K562 (cell line): Measurements from ENCODE around the gene NUP85. TPM values are rescaled to one million over a fixed set of nuclear protein-coding genes. Genes with fewer than 3 reads are reported as not detected.

Source experiments
- DACH1 ChIP-seq: fragments of 450-650 bp; IDR thresholded peaks from 2 replicates; pipeline ENCODE4 v1.6.1; 2018; ENCODE audit not compliant: partially characterized antibody
- HNRNPH1 ChIP-seq: fragments of 200-400 bp; formaldehyde crosslinking; optimal IDR thresholded peaks from 2 replicates; pipeline ENCODE3; 2017; ENCODE audit warnings: low read depth, mild to moderate bottlenecking, low read length, moderate library complexity
- KDM2B ChIP-seq: fragments of 250-450 bp; sonication (Bioruptor Pico); IDR thresholded peaks from 2 replicates; pipeline ENCODE4 v1.8.0; 2021; ENCODE audit warnings: mild to moderate bottlenecking, moderate library complexity
- MCM7 ChIP-seq, 2 experiments: fragments of 450-650 bp; IDR thresholded peaks; 2 replicates each; pipeline ENCODE4 v1.6.1; 2016 to 2018
- MEF2D ChIP-seq: conservative IDR thresholded peaks from 2 replicates; pipeline ENCODE4 v1.6.1; 2016; ENCODE audit warnings: low read depth, missing genetic modification characterization, missing compliant biosample characterization
- MYBL2 ChIP-seq, 2 experiments: fragments of 450-650 bp in 1 of 2; sonication (generic) in 1 of 2; formaldehyde crosslinking in 1 of 2; IDR thresholded peaks; 2 replicates each; pipeline versions ENCODE4 v1.6.1 to v1.8.1; 2017 to 2022; ENCODE audit warnings: borderline replicate concordance in 1 of 2, inconsistent platforms in 1 of 2, low read depth in 1 of 2, mild to moderate bottlenecking in 1 of 2, missing genetic modification reagents in 1 of 2, moderate library complexity in 1 of 2
- MYNN ChIP-seq, 2 experiments: sonication (generic); formaldehyde crosslinking in 1 of 2; IDR thresholded peaks; 2 replicates each; pipeline versions ENCODE4 v1.5.0 to v1.6.1; 2016 to 2020; ENCODE audit warnings: antibody characterized with exemption in 1 of 2, missing genetic modification reagents in 1 of 2
- NFE2 ChIP-seq: IDR thresholded peaks from 2 replicates; pipeline ENCODE4 v1.6.1; 2014; ENCODE audit warnings: antibody characterized with exemption, low read depth
- NFYB ChIP-seq: IDR thresholded peaks from 2 replicates; pipeline ENCODE4 v1.6.1; 2011; ENCODE audit warnings: mild to moderate bottlenecking, moderate library complexity; ENCODE audit not compliant: insufficient read length; ENCODE audit errors: extremely low read depth
- NR4A1 ChIP-seq, 2 experiments: fragments of 250-450 bp in 1 of 2; fragments of 450-650 bp in 1 of 2; sonication (Bioruptor Pico) in 1 of 2; IDR thresholded peaks; 2 replicates each; pipeline versions ENCODE4 v1.4.0 to v1.6.1; 2016 to 2020; ENCODE audit warnings: mild to moderate bottlenecking in 2 of 2, missing compliant biosample characterization in 1 of 2, missing genetic modification characterization in 1 of 2, moderate library complexity in 1 of 2
- TAL1 ChIP-seq: fragments of 450-650 bp; IDR thresholded peaks from 2 replicates; pipeline ENCODE4 v1.6.1; 2016; ENCODE audit warnings: mild to moderate bottlenecking
- ZNF551 ChIP-seq: fragments of 250-450 bp; sonication (Bioruptor Pico); IDR thresholded peaks from 2 replicates; pipeline ENCODE4 v1.5.0; 2021; ENCODE audit warnings: mild to moderate bottlenecking, moderate library complexity
- ZNF57 ChIP-seq: fragments of 450-650 bp; formaldehyde crosslinking; IDR thresholded peaks from 2 replicates; pipeline ENCODE4 v1.4.0; 2020; ENCODE audit warnings: mild to moderate bottlenecking, moderate library complexity
- ZNF644 ChIP-seq: fragments of 200-800 bp; sonication (Bioruptor generic); IDR thresholded peaks from 2 replicates; pipeline ENCODE4 v1.6.1; 2016; ENCODE audit warnings: low read depth, missing genetic modification characterization, missing compliant biosample characterization
- polyA plus RNA-seq, 8 experiments: library from polyadenylated mRNA; depleted of rRNA in 4 of 8; stranded (reverse) in 5 of 8; unstranded in 3 of 8; fragments of >200 nt; fragmentation: Nextera tagmentation in 2 of 8; fragmentation: Illumina TruSeq in 1 of 8; extraction: Ambion mirVana in 2 of 8; extraction: Trizol in 1 of 8; gene quantifications; 2 replicates each; pipeline versions ENCODE4 v1.2.1 to v1.2.3, GENCODE V29; 2011 to 2014; ENCODE audit warnings: inconsistent platforms in 1 of 8, missing spikeins in 1 of 8
- total RNA-seq, 7 experiments: library from RNA; depleted of rRNA in 6 of 7; stranded (reverse); fragments of >200 nt in 6 of 7; fragmentation: Illumina TruSeq in 2 of 7; extraction: Trizol in 2 of 7; gene quantifications; 2 replicates each; pipeline versions ENCODE4 v1.2.1 to v1.2.3, GENCODE V29; 2011 to 2021; ENCODE audit warnings: low replicate concordance in 1 of 7
- TF ChIP-seq, protein P1 (sequence below): fragments of 450-650 bp; formaldehyde crosslinking; IDR thresholded peaks from 2 replicates; pipeline ENCODE4 v1.4.0; 2020; ENCODE audit warnings: mild to moderate bottlenecking, moderate library complexity
- TF ChIP-seq, protein P2 (sequence below): sonication (generic); IDR thresholded peaks from 2 replicates; pipeline ENCODE4 v1.6.1; 2016
- TF ChIP-seq, protein P3 (sequence below), 2 experiments: fragments of 450-650 bp in 1 of 2; sonication (generic) in 1 of 2; formaldehyde crosslinking; conservative IDR thresholded peaks; 2 replicates each; pipeline versions ENCODE4 v1.4.0 to v1.8.1; 2020 to 2022; ENCODE audit warnings: mild to moderate bottlenecking in 1 of 2, missing genetic modification reagents in 1 of 2
- TF ChIP-seq, protein P4 (sequence below): fragments of 450-650 bp; IDR thresholded peaks from one replicate; pipeline ENCODE4 v1.6.1; 2018; ENCODE audit warnings: mild to moderate bottlenecking, moderate library complexity; ENCODE audit not compliant: partially characterized antibody
- TF ChIP-seq, protein P5 (sequence below): fragments of 250-450 bp; sonication (Bioruptor Pico); IDR thresholded peaks from 2 replicates; pipeline ENCODE4 v1.8.0; 2022; ENCODE audit warnings: moderate library complexity, mild to moderate bottlenecking, inconsistent platforms

NUP85 gene
- total and polyA plus RNA-seq, 9 of the 15 experiments (the other 6 are each of a cell fraction or from before 2014, with no cell fraction given) = 50.2 to 177 (median 110) TPM

DNA sequence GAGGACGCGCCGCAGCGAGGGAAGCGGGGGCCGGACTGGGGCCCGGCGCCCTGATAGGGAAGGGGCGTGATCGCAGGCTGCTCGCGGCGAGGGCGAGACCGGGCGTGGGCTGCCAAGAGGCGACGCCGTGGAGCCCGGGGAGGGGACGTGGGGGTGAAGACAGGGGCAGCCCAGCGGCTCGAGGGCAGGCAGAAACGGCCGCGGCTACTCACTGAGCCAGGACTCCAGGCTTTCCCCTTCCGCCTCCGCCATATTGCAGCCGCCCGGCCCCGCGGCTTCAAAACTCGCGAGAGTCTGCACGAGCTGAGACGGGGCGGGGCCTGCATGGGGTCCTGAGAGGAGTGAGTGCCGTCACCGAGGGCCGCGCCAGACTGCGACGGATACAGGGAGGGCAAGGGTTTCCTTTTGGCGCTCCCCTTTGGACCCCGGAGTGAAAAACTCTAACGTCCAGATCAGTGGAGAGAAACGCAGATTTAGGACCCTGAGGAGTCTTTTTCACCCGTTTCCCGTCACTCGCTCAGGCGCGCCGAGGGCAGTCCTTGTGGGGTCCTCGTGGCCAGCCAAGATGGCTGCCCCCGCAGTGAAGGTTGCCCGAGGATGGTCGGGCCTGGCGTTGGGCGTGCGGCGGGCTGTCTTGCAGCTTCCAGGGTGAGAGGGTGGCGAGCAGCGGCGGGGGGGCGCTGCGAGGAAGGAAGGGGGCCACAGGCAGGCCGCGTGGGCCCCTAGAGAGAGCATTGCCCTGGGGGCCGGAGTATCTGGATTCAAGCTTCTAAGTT, 56.0 kb downstream of the NUP85 start, which contains the start of the genes GGA3 and MRPS7 (continued):
- TF ChIP-seq, protein P1, sequence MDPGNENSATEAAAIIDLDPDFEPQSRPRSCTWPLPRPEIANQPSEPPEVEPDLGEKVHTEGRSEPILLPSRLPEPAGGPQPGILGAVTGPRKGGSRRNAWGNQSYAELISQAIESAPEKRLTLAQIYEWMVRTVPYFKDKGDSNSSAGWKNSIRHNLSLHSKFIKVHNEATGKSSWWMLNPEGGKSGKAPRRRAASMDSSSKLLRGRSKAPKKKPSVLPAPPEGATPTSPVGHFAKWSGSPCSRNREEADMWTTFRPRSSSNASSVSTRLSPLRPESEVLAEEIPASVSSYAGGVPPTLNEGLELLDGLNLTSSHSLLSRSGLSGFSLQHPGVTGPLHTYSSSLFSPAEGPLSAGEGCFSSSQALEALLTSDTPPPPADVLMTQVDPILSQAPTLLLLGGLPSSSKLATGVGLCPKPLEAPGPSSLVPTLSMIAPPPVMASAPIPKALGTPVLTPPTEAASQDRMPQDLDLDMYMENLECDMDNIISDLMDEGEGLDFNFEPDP (CRISPR knock-in tag) = no peak
- TF ChIP-seq, protein P2, sequence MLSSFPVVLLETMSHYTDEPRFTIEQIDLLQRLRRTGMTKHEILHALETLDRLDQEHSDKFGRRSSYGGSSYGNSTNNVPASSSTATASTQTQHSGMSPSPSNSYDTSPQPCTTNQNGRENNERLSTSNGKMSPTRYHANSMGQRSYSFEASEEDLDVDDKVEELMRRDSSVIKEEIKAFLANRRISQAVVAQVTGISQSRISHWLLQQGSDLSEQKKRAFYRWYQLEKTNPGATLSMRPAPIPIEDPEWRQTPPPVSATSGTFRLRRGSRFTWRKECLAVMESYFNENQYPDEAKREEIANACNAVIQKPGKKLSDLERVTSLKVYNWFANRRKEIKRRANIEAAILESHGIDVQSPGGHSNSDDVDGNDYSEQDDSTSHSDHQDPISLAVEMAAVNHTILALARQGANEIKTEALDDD = 0 out of 2 replicates have a peak, but pooled peaks have one; percentile 28
- TF ChIP-seq KDM2B (CRISPR knock-in tag) (no peak), ZNF57 (CRISPR knock-in tag) (no peak), MYNN (IDR thresholded peaks at IDR 0.05) (no peak), MYNN (CRISPR knock-in tag; IDR thresholded peaks at IDR 0.05) (no peak), NFYB (no peak), TAL1 (peak; percentile 48; the same call in 1 of the 2 replicates), MEF2D (tag) (0 out of 2 replicates have a peak, but pooled peaks have one; percentile 41), HNRNPH1 (no peak), NR4A1 (CRISPR knock-in tag; IDR thresholded peaks at IDR 0.05) (0 out of 2 replicates have a peak, but pooled peaks have one; percentile 54), NR4A1 (tag; IDR thresholded peaks at IDR 0.05) (no peak), ZNF644 (tag) (0 out of 2 replicates have a peak, but pooled peaks have one; percentile 31), DACH1 (peak; percentile 94), MCM7 (IDR thresholded peaks at IDR 0.05) (no peak), ZNF551 (CRISPR knock-in tag) (no peak), NFE2 (peak; percentile 96), MYBL2 (IDR thresholded peaks at IDR 0.05; ENCODE audit: low read depth) (no peak), MYBL2 (CRISPR knock-in tag; IDR thresholded peaks at IDR 0.05; ENCODE audit: borderline replicate concordance) (no peak)
- TF ChIP-seq, protein P3, sequence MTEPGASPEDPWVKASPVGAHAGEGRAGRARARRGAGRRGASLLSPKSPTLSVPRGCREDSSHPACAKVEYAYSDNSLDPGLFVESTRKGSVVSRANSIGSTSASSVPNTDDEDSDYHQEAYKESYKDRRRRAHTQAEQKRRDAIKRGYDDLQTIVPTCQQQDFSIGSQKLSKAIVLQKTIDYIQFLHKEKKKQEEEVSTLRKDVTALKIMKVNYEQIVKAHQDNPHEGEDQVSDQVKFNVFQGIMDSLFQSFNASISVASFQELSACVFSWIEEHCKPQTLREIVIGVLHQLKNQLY (CRISPR knock-in tag; conservative IDR thresholded peaks at IDR 0.05) = peak in 1 of 2 experiments; percentile 67; a peak in 1 of 4 replicates
- TF ChIP-seq, protein P4, sequence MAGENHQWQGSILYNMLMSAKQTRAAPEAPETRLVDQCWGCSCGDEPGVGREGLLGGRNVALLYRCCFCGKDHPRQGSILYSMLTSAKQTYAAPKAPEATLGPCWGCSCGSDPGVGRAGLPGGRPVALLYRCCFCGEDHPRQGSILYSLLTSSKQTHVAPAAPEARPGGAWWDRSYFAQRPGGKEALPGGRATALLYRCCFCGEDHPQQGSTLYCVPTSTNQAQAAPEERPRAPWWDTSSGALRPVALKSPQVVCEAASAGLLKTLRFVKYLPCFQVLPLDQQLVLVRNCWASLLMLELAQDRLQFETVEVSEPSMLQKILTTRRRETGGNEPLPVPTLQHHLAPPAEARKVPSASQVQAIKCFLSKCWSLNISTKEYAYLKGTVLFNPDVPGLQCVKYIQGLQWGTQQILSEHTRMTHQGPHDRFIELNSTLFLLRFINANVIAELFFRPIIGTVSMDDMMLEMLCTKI = no peak
- TF ChIP-seq, protein P5, sequence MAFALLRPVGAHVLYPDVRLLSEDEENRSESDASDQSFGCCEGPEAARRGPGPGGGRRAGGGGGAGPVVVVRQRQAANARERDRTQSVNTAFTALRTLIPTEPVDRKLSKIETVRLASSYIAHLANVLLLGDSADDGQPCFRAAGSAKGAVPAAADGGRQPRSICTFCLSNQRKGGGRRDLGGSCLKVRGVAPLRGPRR = no peak
